CD4-positive, alpha-beta T cell treated with Interleukin-15 for 1 hour (primary cell): ENCODE results near the gene TNFSF13B.
"Not testable (repeated sequence)": the region's sequence is repeated elsewhere in the genome, so short reads cannot be mapped to it uniquely, and the experiment has no call there.

Experiments
- DNase-seq: peaks from one replicate; pipeline ENCODE4 v3.0.0-alpha.2; 2020

Gene TNFSF13B

DNA sequence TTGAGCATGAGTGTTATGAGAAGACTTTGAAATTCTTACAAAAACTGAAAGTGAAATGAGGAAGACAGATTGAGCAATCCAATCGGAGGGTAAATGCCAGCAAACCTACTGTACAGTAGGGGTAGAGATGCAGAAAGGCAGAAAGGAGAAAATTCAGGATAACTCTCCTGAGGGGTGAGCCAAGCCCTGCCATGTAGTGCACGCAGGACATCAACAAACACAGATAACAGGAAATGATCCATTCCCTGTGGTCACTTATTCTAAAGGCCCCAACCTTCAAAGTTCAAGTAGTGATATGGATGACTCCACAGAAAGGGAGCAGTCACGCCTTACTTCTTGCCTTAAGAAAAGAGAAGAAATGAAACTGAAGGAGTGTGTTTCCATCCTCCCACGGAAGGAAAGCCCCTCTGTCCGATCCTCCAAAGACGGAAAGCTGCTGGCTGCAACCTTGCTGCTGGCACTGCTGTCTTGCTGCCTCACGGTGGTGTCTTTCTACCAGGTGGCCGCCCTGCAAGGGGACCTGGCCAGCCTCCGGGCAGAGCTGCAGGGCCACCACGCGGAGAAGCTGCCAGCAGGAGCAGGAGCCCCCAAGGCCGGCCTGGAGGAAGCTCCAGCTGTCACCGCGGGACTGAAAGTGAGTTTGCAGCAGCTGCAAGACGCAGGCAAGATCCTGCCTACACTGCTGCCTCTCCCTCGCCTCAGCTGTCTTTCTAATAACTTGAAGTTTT lies at the start of gene TNFSF13B:
TSS of gene TNFSF13B (plus strand) at position 118 of the 728 bp plus-strand sequence. CDS start at position 296, 178 bp downstream.
- DNase-seq = peak; percentile 46

GRCh38 chr13:108220041-108220440 lies 49.5 kb upstream of the TNFSF13B start:
- peak; percentile 18 for DNase-seq

- DNase-seq = no peak
Observed at GRCh38 chr13:108223687-108224503, 45.6 kb upstream of the TNFSF13B start.

GRCh38 chr13:108225440-108225839 lies 44.1 kb upstream of the TNFSF13B start:
- DNase-seq = no peak

- no peak for DNase-seq
Observed at GRCh38 chr13:108226184-108226583, 43.3 kb upstream of the TNFSF13B start.

DNA sequence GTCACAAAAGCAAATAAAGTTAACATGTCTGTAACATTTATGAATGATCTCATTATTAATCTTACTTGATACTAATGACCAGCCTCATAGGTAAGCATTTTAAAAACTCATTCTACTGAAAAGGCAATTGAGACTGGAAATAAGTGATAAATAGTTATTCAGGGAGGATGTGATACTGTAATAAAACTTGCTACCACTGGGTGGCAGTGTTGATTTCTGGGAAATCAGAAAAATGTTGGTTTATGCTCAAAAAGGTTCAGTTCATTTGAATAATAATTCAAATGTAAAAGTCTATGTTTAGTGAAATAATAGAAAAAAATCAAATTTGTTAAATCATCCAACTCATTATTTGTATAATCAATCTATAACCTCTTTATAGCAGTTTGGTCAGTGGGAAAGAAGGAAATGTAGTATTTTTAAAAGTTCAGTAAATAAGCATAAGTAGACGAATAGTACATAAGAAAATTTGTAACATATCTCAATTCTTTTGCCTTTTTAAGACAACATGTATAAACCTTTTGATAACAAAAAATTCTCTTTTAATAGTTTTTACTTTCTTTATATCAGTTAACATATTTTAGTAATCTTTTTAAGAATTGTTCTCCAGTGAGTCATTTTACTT lies 41.8 kb upstream of the TNFSF13B start:
- DNase-seq = no peak

GRCh38 chr13:108230377-108230776 lies 39.1 kb upstream of the TNFSF13B start:
- DNase-seq = no peak

GRCh38 chr13:108249150-108249549 lies 20.4 kb upstream of the TNFSF13B start:
- DNase-seq = no peak

DNA sequence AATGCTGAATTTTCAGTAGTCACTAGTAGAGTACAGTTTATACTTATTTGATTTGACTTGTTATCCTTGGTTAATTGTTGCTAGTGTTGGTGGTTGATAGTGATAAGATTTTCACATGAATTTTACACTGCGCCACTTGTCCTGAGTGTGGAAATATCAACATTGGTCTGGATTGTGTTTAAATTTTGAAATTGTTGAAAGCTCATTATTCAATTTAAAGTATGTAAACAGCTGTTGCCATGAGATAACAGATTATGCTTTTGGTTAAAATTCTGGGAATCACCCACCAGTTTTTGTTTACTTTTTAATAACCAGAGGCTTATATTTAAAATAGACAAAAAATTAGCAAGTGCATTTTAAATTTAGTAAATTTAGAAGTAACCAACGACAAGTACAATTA lies 12.3 kb upstream of the TNFSF13B start:
- no peak for DNase-seq

DNA sequence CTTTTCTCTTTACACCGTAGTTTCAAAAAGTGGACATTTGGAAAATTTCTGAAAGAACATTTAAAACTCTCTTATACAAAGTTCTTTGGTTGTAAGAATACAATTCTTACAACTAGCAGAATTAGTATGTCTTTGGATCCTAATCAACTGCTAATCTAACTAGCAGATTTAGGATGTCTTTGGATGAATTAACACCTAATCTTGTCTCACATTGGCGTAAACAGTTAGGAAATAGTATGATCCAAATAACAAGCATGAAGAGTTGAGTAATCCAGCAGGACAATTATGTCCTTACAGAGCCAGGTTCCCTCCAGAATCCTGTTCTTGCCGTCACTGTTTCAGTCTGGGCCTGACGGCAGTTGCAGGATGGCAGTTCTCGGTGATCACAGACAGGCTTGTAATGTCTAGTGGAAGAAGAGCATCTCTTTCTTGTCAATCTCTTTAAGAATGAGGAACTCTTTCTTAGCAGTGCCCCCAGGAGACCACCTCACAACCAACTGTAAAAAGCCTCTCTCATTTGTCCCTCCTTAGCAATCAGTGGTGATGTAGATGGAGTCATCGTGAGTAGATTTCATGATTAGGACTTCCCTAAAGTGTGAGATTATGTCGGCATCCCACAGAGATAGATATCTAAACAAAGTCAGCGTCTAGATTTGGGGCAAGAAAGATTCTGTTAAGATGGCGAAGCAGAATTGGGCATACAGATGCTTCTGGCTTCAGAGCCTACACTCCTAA lies 5.7 kb upstream of the TNFSF13B start:
- no peak for DNase-seq

DNA sequence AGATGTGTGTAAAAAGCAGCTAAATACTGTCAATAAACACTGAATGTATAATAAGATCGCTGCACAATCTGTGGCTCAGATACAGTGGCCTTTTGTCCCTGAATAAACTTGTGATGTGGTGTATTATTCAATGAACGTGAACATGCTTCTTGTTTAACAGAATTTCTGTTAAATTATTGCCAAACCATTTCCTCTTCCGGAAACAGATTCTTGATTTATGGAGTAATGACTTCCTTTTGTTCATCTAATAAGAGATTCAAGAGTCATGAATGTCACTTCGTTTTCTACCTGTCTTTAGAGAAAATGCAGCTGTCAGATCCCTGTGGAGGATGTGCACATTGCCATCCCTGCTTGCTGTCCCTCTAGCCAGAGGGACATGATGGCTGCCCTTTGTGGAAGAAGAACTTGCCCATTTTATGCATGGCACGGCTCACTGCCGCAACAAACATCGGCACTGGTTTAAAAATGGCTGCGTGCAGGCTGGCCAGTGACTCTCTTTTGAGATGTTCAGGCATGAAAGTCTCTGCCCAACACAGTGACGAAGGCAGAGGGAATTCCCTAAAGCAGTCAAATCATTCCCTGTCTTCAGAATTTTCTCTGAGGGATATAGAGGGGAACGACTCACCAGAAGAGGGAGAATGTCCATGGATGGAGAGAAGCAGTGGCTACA lies 3.1 kb upstream of the TNFSF13B start:
- no peak for DNase-seq

- peak; percentile 23 for DNase-seq
Observed at GRCh38 chr13:108267347-108267746, 2.2 kb upstream of the TNFSF13B start.

GRCh38 chr13:108267855-108268254 lies 1.7 kb upstream of the TNFSF13B start:
- not testable (repeated sequence) for DNase-seq

DNA sequence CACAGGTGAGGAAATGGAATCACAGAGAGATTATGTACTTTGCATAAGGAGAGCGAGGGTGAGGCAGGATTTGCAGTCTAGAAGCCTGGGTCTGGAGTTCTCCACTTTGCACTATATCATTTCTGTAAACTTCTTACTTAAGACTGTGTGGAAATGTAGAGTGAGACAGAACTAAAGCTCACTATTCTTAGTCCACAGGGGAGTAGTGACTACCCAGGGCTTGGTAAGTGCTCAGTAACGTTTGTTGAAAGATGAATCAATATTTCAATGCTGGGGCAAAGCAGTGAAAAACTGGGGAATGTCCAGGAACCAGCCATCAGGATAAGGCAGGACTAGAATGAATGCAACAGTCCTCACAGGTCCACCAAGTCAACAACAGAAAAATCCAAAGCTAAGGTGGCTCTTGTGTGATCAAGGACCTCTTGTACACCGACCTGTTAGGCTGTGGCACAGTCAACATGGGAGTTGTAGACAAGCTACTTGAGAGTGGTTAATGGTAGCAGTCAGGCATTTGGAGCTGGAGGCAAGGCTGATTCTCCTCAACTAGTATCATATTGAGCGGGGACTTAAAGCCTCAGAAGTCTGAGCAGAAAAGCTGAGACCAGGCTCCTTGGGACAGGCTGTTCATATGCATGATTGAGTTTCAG lies 929 bp upstream of the TNFSF13B start:
- no peak for DNase-seq

DNA sequence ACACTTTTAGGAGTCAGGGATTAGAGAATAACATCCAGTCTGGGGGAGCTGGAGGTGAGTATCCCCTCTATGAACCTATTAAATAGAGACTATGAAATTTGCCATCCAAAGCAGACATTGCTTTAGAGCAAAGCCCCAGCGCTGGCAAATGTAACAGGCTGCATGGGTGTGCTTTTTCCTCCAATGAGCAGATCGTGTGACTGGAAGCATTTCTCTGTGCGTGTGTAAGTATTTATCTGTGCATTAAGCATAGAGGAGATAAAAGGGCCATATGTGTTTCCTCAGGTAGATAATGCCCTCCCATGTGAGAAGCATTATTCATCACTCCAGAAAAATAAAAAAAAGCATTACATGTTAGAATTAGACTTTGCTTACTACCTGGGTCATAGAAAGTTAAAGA lies 924 bp downstream of the TNFSF13B start:
- no peak for DNase-seq

- no peak for DNase-seq
Observed at GRCh38 chr13:108272333-108272732, 2.8 kb downstream of the TNFSF13B start.

DNA sequence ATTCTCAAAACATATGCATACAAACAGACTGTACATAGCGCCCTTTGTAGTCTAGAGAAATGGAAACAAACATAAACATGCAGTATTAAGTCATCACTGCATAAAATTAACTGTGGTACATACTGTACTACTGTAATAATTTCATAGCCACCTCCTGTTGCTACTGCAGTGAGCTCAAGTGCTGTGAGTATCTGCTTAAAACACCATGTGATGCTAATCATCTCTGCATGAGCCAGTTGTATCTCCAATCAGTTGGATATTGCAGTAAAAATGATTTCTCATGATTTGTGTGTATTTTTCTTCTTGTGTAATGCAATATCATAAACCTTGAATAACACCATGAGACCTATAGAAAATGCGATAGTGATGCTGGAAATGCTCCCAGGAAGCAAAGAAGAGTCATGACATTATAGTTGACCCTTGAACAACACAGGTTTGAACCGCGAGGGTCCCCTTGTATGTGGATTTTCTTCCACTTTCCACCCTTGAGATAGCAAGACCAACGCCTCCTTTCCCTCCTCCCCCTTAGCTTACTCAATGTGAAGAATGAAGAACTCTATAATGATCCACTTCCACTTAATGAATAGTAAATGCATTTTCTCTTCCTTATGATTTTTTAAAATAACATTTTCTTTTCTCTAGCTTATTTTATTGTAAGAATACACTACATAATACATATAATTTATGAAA lies 4.1 kb downstream of the TNFSF13B start:
- DNase-seq = no peak

DNA sequence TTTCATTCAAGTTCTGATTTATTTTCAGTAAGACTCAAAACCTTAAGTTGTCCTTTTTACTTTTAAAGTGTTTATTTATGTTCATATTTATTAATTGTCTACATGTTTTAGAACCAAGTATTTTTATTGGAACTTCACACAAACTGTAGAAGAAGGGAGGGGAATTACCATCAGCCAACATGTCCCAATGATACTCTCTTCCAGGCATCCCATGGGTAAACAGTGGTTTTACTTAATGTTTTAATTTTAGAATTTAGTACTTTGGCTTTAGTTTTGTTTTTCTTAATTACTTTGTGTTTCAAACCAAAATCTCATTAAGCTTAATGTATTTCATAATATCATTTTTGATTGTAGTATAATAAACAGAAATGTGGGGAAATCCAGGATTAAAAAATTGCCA lies 5.2 kb downstream of the TNFSF13B start:
- no peak for DNase-seq

GRCh38 chr13:108276060-108276459 lies 6.5 kb downstream of the TNFSF13B start:
- DNase-seq = no peak

DNA sequence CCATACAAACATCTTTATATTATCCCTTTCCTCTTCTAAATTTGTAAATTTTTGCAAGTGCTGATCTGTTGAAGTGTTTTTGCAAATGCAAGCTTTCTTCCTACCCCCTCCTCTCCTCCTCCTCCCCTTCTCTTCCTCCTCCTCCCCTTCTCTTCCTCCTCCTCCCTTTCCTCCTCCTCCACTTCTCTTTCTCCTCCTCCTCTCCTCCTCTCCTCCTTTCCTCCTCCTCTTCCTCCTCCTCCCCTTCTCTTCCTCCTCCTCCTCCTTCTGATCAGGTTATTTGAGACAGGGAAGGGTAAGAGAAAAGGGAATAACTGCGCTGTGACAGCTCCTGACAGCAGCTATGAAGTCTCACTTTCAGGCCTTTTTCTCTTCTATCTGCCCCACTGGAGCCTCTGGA lies 8.9 kb downstream of the TNFSF13B start:
- no peak for DNase-seq

- no peak for DNase-seq
Observed at GRCh38 chr13:108281901-108282300, 12.4 kb downstream of the TNFSF13B start.
